Hematopoietic multipotent progenitor cell treated with erythropoietin and hydrocortisone succinate and interleukin-3 and kit ligand, for 6 days (in vitro differentiated cells): ENCODE data around the gene BMS1.
"Not testable (repeated sequence)": the region's sequence is repeated elsewhere in the genome, so short reads cannot be mapped to it uniquely, and the experiment has no call there.

Source experiments
- DNase-seq: peaks from one replicate; pipeline ENCODE4 v3.0.0-alpha.2; 2015

Gene BMS1

DNA sequence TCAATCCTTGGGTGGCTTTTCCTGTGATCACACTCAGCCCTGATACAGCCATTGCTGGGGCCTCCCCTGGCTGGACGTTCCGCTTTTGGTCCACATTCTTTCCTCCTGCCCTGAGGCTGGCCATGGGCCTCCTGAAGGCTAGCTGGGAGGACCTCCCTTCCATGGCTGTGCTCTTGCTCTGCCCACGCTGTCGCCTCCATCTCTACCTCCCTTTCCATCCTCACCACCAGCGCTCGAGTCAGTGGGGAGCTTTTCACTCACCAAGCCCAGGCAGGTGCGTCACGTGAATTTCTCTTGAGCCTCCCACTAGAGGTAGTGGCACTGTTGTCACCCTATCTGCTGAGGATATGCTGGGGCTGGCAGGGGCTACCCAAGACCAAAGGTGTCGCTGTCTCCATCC, 85.9 kb downstream of the BMS1 start:
- no peak for DNase-seq

GRCh38 chr10:42869977-42870350, 87.4 kb downstream of the BMS1 start:
- no peak for DNase-seq

DNA sequence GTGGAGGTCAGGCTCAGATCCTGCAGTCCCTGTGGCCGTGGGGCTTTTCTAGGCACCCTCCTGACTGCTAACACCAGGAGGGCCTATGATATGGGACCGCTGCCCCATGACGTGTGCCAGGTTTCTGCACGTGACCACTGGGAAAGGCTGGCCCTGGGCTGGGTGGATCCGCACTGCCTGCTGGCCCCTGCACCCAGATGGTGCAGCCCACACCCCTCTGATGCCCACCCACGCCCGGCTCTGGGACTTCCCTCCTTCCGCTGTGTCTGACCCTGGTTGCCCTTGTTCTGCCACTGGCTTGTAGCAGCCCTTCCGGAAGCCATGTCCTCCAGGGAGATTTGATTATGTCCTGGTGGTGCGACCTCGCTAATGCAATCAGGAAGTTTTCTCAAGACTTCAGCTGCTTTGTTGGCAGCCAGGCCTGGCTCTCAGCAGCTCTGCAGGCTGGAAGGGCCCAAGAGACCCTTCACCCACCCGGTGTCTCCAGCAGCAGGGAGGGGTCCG, 88.6 kb downstream of the BMS1 start:
- DNase-seq, result not testable (repeated sequence)

DNA sequence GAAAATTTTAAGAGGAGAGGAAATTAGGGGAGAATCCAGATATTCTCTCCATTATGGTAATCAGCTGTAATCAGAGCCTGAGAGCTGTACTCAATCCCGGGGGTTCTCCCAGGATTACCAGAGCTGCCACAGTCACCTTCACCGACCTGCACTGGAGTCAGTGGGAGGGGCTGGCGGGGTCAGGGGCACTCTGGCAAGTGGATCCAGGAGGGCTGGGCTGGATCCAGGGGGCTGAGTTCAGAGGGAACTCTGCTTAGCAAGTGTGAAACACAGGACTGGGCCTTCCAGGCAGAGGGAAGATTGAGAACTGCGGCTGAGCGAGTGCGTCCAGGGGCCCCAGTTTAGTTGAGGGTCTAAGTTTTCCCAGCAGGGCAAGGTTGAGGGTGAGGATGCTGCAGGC, 89.2 kb downstream of the BMS1 start:
- no peak for DNase-seq

DNA sequence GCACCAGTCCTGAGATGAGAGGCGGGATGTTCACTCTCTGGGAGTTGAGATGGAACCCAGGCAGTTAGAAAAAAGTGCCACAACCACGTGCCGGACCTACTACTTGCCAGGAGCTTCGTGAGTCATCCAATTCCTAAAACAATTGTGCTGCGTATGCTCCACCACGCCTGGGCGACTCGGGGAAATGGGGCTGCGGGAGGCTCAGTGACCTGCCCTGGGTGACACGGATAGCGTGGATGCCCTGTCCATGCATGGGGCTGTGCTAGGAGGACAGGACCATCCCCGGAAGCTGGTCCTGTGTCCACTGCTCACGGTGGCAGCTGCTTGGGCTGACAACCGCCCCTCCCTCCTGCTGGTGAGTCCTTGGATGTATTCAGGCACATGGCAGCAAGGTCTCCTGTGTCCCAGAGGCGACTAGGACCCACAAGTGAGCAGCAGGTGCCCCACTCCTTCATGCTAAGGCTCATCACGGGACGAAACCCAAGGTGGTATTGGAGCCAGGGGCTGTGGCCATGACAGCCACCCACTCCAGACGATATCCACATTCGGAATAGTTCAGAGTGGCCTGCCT, 90.4 kb downstream of the BMS1 start:
- DNase-seq, result no peak

GRCh38 chr10:42874713-42875387, 92.3 kb downstream of the BMS1 start:
- no peak for DNase-seq

- DNase-seq, result no peak
These were observed 92.8 kb downstream of the BMS1 start for GRCh38 chr10:42875388-42875755.

- DNase-seq, result no peak
These were observed 93.3 kb downstream of the BMS1 start for GRCh38 chr10:42875798-42876341.

GRCh38 chr10:42876476-42876875, 93.9 kb downstream of the BMS1 start:
- no peak for DNase-seq

DNA sequence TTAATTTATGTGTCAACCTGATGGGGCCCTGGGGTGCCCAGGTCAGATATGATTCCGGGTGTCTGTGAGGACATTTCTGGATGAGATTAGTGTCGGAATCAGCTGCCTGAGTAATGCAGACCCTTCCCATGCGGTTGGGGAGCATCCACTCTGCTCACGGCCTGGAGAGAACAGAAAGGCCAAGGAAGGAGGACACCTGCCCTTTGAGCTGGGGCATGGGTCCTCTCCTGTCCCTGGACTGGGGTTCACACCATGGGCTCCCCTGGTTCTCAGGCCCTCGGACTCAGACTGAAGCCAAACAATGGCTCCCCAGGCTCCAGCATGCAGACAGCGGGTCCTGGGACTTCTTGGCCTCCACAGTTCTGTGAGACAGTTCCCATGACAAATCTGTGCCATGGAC, 94.3 kb downstream of the BMS1 start:
- DNase-seq, result no peak

GRCh38 chr10:42877496-42878030, 95.0 kb downstream of the BMS1 start:
- DNase-seq, result no peak

DNA sequence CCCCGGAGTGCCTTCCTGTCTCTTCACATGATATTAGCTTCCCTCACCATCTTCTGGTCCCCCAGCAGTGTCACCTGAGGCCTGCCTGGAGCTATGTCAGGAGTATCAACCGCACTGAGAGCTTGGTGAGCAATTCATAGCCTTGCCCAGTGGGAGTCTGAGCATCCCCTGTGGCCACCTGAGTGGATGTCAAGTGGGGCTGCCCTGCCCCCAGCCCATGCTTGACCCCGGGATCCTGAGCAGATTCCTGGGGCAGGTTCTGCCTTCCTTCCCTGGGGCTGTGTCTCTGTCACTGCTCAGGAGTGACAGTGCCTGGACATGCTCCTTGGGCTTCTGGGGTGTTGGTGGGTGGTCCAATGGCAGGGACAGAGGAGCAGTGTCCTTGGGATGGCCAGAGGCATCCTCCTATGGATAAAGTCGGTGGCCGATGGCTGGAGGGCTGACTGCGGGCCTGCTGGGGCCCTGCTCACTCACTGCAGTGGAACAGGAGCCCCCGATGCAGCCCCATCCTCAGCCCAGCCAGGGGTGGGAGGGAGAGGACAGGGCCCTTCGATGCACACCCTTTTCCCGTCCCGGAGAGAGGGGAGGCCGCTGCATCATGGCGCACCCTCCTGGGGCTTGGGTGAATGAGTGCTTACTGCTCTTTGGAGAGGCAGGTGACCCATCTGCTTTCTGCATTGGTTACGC, 95.7 kb downstream of the BMS1 start:
- DNase-seq, result no peak

DNA sequence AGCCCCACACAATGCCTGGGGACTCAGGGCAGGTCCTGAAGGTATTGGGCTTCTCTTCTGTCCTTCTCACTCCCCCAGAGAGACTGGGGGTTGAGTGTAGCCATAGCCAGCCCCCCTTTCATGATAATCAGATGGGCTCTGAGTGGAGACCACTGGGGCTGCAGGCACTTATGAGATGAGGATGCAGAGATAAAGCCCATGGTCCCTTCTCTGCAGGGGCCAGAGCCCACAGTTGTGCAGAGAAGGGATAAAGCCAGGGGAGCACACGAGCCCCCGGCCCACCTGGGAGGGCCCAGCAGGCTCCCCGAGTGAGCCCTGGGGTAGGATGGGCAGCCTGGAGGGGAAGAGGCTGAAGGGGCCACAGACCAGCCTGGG, 96.2 kb downstream of the BMS1 start:
- no peak for DNase-seq

- no peak for DNase-seq
These were observed 97.0 kb downstream of the BMS1 start for GRCh38 chr10:42879380-42880254.

DNA sequence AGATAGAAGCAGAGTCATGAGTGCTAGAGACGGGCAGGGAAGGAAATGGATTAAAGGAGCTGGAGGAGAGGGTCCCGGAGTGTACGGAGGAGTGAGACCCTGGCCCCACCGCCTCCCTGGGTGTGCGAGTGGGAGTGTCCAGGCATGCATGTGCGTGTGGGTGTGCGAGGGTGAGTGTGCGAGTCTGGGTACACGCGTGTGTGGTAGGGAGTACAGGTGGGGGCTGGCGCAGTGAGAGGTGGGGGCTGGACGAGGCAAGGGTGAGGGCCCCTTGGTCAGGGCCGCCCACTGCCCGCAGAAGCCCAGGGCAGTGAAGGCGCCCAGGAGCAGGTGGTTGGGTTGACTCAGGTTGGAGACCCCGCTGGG, 97.6 kb downstream of the BMS1 start:
- no peak for DNase-seq

DNA sequence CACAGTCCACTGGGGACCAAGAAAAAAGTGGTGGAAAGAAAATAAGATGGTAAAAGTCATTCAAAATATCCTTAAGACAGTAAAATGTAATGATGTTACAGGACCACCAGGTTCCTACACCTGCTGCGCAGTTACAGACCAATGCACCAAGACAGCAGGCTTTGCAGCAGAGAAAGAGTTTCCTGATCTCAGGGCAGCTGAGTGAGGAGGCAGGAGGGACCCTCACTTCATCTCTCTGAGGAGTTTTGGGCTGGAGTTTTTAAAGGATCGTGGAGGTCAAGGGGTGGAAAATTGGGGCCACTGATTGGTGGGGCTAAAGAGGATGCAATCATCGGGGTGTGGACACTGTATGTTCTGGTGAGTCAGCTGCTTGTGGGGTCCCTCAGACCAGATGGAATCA, 100.0 kb downstream of the BMS1 start:
- no peak for DNase-seq
